OCI-LY1 (cell line): ENCODE results near the gene PCK1.

Source experiments
- H2AFZ ChIP-seq: fragments of 200-600 bp; sonication (generic), shearing (Covaris generic); 2 replicates; pipeline ENCODE4 v1.6.0; 2014; ENCODE audit warnings: antibody characterized with exemption, mild to moderate bottlenecking, low read length
- H3F3A ChIP-seq: fragments of 200-600 bp; sonication (generic), shearing (Covaris generic); 2 replicates; pipeline ENCODE4 v1.6.0; 2014; ENCODE audit warnings: mild to moderate bottlenecking, antibody characterized with exemption, low read length, moderate library complexity; ENCODE audit not compliant: insufficient read depth
- H3K27ac ChIP-seq: fragments of 200-600 bp; sonication (generic); 2 replicates; pipeline ENCODE4 v1.5.1; 2014; ENCODE audit warnings: low read length, mixed run types, mild to moderate bottlenecking, low read depth; ENCODE audit not compliant: poor library complexity, severe bottlenecking
- H3K27me3 ChIP-seq: fragments of 200-600 bp; sonication (generic); 2 replicates; pipeline ENCODE4 v1.6.0; 2014; ENCODE audit warnings: antibody characterized with exemption, mild to moderate bottlenecking, low read length, moderate library complexity; ENCODE audit not compliant: insufficient read depth
- H3K36me3 ChIP-seq: fragments of 200-600 bp; sonication (generic); 2 replicates; pipeline ENCODE4 v1.6.1; 2014; ENCODE audit warnings: mild to moderate bottlenecking, antibody characterized with exemption, low read length, moderate library complexity, mixed read lengths; ENCODE audit not compliant: insufficient read depth
- H3K4me1 ChIP-seq: fragments of 200-600 bp; sonication (generic); 2 replicates; pipeline ENCODE4 v1.5.1; 2014; ENCODE audit warnings: mild to moderate bottlenecking, low read length, moderate library complexity; ENCODE audit not compliant: insufficient read depth, severe bottlenecking
- H3K4me2 ChIP-seq: fragments of 200-600 bp; sonication (generic), shearing (Covaris generic); 2 replicates; pipeline ENCODE4 v1.6.1; 2014; ENCODE audit warnings: low read length
- H3K4me3 ChIP-seq: fragments of 200-600 bp; sonication (generic); 2 replicates; pipeline ENCODE4 v1.5.1; 2014; ENCODE audit warnings: low read length, low read depth, mild to moderate bottlenecking, mixed read lengths; ENCODE audit not compliant: poor library complexity, severe bottlenecking
- H3K79me2 ChIP-seq: fragments of 200-600 bp; shearing (Covaris generic); 2 replicates; pipeline ENCODE4 v1.6.1; 2016; ENCODE audit warnings: mixed run types, low read length, mixed read lengths; ENCODE audit not compliant: insufficient read depth
- H3K9ac ChIP-seq: fragments of 200-600 bp; sonication (generic), shearing (Covaris generic); 2 replicates; pipeline ENCODE4 v1.6.1; 2014; ENCODE audit warnings: mild to moderate bottlenecking, low read length, mixed read lengths
- H3K9me2 ChIP-seq: fragments of 200-600 bp; sonication (generic), shearing (Covaris generic); 2 replicates; pipeline ENCODE4 v1.6.1; 2014; ENCODE audit warnings: low read depth, mild to moderate bottlenecking, low read length, mixed read lengths
- H3K9me3 ChIP-seq: fragments of 200-600 bp; shearing (Covaris generic); 2 replicates; pipeline ENCODE4 v1.6.1; 2014; ENCODE audit warnings: low read length, mixed read lengths
- H4K20me1 ChIP-seq: fragments of 200-600 bp; sonication (generic), shearing (Covaris generic); 2 replicates; pipeline ENCODE4 v1.6.0; 2016; ENCODE audit warnings: mild to moderate bottlenecking, low read length; ENCODE audit not compliant: insufficient read depth
- EZH2 ChIP-seq: fragments of 200-600 bp; sonication (generic), shearing (Covaris generic); IDR thresholded peaks from 2 replicates; pipeline ENCODE4 v1.8.0; 2017; ENCODE audit warnings: borderline replicate concordance, mixed run types, mild to moderate bottlenecking, antibody characterized with exemption, low read length, moderate library complexity, mixed read lengths
- TF ChIP-seq, protein P1 (sequence below): fragments of 200-600 bp; sonication (generic), shearing (Covaris generic); IDR thresholded peaks from 2 replicates; pipeline ENCODE4 v1.5.1; 2017; ENCODE audit warnings: mild to moderate bottlenecking, antibody characterized with exemption, low read length, moderate library complexity, mixed read lengths

PCK1 gene

DNA sequence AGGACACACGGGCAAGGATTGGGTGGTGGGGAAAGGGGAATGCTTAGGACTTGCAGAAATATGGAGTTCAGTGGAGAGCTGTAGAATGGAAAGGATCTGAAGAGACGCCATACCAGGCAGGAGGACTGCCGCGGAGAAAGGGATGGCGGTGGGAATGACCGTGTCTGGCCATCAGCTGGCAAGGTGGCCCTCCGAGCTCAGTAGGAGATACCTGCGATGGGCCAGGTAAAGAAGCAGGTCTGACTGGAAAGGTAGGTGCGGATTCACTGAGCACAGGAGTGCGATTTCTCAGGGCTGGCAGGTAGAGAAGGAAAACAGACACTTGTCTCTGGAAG lies 26.0 kb downstream of the PCK1 start:
- Histone ChIP-seq H3K27me3 (peaks cover 22% of the 10 kb centered on the region; the same call in 1 of the 2 replicates), H3K79me2 (no peaks in the 10 kb centered on the region), H3K9ac (no peak overlapping the region), H2AFZ (no peak overlapping the region), H3K9me3 (peaks cover 3% of the 10 kb centered on the region; the same call in 1 of the 2 replicates), H3F3A (no peaks in the 10 kb centered on the region), H3K4me1 (no peaks in the 10 kb centered on the region), H3K9me2 (no peaks in the 10 kb centered on the region), H3K4me2 (no peak overlapping the region), H3K4me3 (no peak overlapping the region), H3K36me3 (no peaks in the 10 kb centered on the region), H3K27ac (no peak overlapping the region), H4K20me1 (no peaks in the 10 kb centered on the region)
- TF ChIP-seq EZH2, result no peak
- TF ChIP-seq, protein P1, sequence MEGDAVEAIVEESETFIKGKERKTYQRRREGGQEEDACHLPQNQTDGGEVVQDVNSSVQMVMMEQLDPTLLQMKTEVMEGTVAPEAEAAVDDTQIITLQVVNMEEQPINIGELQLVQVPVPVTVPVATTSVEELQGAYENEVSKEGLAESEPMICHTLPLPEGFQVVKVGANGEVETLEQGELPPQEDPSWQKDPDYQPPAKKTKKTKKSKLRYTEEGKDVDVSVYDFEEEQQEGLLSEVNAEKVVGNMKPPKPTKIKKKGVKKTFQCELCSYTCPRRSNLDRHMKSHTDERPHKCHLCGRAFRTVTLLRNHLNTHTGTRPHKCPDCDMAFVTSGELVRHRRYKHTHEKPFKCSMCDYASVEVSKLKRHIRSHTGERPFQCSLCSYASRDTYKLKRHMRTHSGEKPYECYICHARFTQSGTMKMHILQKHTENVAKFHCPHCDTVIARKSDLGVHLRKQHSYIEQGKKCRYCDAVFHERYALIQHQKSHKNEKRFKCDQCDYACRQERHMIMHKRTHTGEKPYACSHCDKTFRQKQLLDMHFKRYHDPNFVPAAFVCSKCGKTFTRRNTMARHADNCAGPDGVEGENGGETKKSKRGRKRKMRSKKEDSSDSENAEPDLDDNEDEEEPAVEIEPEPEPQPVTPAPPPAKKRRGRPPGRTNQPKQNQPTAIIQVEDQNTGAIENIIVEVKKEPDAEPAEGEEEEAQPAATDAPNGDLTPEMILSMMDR, result no peak

DNA sequence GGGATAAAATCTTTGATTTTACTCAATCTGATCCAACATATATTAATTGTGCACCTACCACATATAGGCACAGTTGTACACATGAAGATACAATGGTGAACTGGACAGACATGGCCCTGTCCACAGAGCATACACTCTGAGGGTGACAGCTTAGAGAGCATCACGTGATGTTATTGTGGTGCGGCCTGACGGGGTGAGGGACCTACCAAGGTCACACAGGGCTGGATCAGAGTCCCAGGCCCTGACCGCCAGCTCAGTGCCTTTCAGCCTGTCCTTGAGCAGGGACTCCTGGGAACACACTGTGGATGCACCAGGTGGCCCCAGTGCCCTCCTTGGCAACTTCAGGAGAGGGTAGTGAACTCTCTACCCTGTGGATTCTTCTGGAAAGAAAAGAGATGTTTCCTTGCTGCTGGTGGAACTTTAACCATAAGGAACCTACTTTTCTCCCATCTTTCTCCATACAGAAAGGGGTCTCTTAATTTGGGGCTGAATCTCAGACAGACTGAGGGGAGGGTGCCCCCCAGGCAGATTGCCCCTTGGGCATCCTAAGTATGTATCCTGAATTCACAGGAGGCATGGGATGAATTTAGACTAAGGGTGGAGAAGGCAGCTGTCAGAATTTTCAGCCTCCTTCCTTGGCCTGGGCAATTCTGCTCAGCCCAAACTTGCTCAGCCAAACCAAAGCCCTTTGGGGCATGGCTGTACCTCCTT lies 26.5 kb downstream of the PCK1 start:
- no peaks in the 10 kb centered on the region for H3K36me3 ChIP-seq
- no peaks in the 10 kb centered on the region for H3K9me2 ChIP-seq
- no peak overlapping the region for H3K4me3 ChIP-seq
- H3K4me2 ChIP-seq, result no peak overlapping the region
- H3K9ac ChIP-seq, result no peak overlapping the region
- H3F3A ChIP-seq, result no peaks in the 10 kb centered on the region
- H3K79me2 ChIP-seq, result no peaks in the 10 kb centered on the region
- H4K20me1 ChIP-seq, result no peaks in the 10 kb centered on the region
- H3K9me3 ChIP-seq, result peaks cover 3% of the 10 kb centered on the region; the same call in 1 of the 2 replicates
- no peak overlapping the region for H3K27ac ChIP-seq
- TF ChIP-seq, protein P1, result no peak
- TF ChIP-seq EZH2, result no peak
- no peak overlapping the region for H2AFZ ChIP-seq
- H3K4me1 ChIP-seq, result no peaks in the 10 kb centered on the region
- H3K27me3 ChIP-seq, result peaks cover 22% of the 10 kb centered on the region; the same call in 1 of the 2 replicates

DNA sequence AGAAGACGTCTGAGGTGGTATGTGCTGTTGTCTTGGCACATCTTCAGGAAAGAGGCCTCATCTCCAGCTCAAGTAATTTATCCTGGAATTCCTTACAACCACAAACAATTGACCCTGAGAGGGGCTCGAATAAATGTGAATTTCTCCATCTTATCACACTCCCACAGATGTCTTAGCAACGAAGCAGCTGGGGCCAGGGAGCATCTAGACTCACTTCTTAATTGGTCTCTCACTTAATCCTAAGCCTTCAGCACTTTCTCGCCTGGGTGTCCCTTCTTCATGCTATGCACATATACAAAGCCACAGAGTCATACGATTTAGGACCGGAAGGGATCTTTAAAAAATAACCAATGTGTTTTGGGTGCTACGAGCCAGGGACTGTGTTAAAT lies 27.1 kb downstream of the PCK1 start:
- TF ChIP-seq, protein P1, result no peak
- no peak for TF ChIP-seq EZH2
- no peaks in the 10 kb centered on the region for H3F3A ChIP-seq
- H3K27me3 ChIP-seq, result peaks cover 22% of the 10 kb centered on the region; the same call in 1 of the 2 replicates
- no peak overlapping the region for H2AFZ ChIP-seq
- no peak overlapping the region for H3K9ac ChIP-seq
- H3K4me2 ChIP-seq, result no peak overlapping the region
- no peak overlapping the region for H3K4me3 ChIP-seq
- H3K4me1 ChIP-seq, result no peaks in the 10 kb centered on the region
- H3K9me3 ChIP-seq, result peaks cover 3% of the 10 kb centered on the region; the same call in 1 of the 2 replicates
- no peaks in the 10 kb centered on the region for H3K79me2 ChIP-seq
- H3K36me3 ChIP-seq, result no peaks in the 10 kb centered on the region
- H3K27ac ChIP-seq, result no peak overlapping the region
- no peaks in the 10 kb centered on the region for H4K20me1 ChIP-seq
- no peaks in the 10 kb centered on the region for H3K9me2 ChIP-seq
